Ureter (tissue), 1 donor: ENCODE data around the gene GUCA1A. TPM values are rescaled to one million over a fixed set of nuclear protein-coding genes. Genes with fewer than 3 reads are reported as not detected.
"Not testable (repeated sequence)": the region's sequence is repeated elsewhere in the genome, so short reads cannot be mapped to it uniquely, and the experiment has no call there.

Source experiments
- DNase-seq: peaks from one replicate; pipeline ENCODE4 v3.0.0-alpha.2; 2020; ENCODE audit warnings: low spot score
- total RNA-seq: library from RNA; stranded (reverse); gene quantifications from one replicate; pipeline ENCODE4 v1.2.4, GENCODE V29; 2023
- donor health status: DM: yes; HTN: yes; CAD: no.

The GUCA1A gene
- total RNA-seq, 1 donor from 2014 or later: not detected

DNA sequence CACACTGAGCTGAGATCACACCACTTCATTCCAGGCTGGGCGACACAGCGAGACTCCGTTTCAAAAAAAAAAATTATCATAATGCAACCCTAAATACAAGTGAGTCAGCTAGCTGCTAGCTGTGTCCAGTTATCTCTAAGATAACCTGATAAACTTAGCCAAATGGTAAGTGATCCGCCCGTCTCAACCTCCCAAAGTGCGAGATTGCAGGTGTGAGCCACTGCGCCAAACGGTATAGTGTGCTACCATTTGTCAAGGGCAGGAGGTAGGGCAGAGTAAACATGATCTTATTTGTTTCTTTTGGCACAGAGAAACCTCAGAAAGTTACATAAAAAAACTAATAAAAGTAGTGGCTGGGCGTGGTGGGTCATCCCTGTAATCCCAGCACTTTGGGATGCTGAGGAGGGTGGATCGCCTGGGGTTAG lies 26.0 kb upstream of the GUCA1A start:
- DNase-seq: no peak

DNA sequence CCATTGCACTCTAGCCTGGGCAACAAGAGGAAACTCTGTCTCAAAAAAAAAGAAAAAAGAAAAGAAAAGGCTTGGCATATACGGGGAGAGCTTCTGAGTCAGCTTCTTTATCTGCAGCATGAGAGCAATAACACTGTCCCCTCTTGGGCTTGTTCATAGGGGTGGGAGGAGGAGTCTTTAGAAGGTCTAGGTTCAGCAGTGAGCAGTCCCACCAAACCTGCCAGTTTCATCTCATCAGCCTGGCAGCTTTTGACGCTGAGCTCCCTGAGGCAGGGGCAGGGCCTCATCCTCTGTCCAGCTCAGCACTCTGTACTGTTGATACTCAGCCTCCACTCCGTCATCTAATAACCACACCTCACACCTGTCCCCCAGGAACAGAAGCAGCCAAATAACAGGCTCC lies 25.1 kb upstream of the GUCA1A start:
- no peak for DNase-seq

DNA sequence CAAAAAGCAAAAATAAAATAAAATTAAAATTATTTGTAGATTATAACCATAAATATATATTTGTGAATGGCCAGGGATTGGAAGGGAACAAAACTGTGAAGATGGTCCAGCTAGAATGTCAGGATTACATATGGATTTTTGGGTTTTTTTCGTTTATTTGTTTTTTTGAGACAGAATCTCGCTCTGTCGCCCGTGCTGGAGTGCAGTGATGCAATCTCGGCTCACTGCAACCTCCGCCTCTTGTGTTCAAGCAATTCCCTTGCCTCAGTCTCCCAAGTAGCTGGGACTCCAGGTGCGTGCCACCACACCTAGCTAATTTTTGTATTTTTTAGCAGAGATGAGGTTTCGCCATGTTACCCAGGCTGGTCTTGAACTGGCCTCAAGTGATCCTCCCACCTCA lies 22.9 kb upstream of the GUCA1A start:
- DNase-seq: no peak

DNA sequence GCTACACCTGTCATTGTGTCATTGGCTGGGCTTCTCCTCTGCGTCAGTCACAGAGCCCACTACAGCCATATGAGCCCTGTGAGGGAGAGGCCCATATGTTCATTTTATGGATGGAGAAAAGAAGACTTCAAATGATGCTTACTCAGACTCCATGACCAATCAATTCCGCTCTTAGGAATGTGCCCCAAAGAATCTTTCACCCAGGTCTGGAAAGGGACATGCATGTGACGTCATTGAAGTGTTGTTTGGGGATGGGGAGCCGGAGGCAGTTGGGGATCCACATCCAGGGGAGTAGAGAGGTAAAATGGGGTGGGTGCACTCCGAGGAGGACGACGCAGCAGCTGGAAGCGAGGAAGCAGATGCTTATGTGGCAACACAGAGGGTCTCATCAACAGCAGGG lies 21.1 kb upstream of the GUCA1A start:
- no peak for DNase-seq

DNA sequence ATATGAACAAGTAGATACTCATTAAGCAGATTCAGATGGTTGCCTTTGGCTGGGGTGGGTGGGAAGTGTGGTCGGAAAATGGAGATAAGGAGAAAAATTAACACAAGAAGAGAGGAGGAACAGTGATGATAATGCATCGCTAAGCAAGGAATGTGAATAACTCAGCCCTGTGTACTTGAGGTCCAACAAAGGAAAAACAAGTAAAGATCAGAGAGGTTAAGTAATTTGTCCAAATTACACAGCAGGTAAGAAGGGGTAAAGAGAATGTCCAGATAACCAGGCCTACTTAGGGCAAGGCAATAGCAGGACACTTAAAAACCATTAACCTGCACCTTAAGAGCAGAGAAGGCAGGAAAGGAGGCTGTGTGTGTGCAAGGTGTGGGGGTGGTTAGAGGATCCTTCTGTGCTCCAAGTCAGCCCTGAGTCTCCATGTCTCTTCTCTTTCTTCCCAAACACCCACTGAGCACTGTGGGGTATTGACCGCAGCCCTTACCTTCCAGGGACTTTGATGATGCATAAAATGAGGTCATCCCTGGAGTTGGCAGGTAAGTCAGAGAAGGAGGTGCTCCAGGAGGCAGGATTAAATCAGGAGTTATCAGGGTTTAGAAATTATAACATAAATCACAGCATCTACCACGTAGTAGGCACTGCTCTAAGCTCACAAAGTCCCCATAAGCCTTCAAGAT lies 20.5 kb upstream of the GUCA1A start:
- DNase-seq: not testable (repeated sequence)

DNA sequence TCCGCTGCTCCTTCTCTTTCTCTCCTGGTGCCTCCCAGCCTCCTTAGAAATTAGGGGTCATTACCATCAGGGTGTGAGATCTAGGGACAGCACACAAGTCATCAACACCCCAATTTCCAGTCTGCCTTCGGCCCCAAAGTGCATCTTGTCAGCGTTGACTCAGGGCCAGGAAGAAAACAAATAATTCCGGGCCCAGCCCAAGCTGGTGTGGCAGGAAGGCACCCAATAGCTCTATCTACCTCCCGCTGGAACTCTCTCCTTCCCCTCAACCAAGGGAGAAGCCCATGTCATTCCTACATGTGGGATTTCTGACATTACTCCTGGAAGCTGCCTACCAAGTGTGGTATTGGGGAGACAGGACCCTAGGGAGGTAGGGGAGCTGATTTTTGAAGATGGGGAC lies 19.2 kb upstream of the GUCA1A start:
- no peak for DNase-seq

DNA sequence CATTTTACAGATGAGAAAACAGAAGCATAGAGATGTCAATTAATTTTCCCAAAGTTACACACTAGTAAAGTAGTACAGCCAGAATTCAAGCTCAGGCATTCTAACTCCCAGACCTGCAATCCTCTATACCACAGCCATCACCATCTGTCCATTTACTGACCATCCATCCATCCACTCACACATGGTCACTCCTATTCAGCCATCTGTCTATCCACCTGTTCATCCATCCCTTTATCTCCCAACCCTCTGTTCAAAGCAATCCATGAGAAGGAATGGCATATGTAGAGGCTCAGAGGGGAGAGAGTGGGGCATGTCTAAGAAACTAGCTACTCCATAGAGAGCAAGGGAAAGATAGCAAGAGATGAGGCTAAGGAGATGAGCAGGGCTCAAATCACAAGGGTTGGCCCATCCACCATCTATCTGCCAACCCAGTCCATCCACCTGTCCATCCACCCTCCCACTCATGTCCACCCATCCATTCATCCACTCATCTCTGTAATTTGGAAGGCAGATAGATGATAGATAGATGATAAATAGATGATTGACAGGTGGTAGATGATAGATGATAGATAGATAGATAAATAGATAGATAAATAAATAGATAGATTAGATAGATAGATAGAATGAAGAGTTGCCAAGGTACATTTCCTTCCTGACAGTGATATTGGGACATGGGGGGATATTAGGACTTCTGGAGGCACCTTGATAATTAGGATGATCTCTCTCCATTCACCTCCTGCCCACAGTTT lies 18.5 kb upstream of the GUCA1A start:
- no peak for DNase-seq

DNA sequence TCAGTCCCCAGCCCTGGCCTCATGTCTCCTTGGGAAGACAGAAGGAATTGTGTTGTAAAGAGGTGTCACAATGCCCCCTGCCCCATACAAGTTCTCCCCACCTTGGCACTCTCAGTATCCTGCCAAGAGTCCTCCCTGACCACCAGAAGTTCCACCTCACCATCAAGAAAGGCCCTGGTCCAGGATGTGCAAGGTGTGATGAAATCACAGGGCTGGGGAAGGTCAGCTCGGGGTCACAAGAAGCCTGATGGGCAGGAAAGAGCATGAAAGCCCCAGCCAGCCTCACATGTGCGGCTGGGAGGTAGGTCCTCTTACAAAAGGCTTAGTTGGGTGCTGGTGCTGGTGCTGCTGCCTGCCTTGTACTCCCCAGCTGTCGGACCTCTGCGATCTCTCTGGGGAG lies 17.9 kb upstream of the GUCA1A start:
- no peak for DNase-seq

DNA sequence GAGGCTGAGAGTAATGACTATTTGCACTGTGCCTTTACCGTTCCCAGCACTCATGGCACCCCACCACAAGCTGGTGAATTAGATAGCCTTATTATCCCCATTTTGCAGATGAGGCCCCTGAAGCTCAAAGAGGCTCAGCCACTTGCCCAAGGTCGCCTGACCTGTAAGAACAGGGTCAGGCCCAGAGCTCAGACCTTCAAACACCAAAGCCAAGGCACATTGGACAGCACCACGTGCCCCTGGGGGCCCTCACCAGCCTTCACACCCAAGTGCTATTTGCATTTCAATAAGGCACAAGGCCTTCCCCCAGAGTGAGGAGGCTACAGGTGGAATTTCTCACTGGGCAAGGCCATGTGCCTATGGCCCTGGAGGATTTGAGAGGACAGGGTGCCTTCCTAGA lies 16.5 kb upstream of the GUCA1A start:
- no peak for DNase-seq

DNA sequence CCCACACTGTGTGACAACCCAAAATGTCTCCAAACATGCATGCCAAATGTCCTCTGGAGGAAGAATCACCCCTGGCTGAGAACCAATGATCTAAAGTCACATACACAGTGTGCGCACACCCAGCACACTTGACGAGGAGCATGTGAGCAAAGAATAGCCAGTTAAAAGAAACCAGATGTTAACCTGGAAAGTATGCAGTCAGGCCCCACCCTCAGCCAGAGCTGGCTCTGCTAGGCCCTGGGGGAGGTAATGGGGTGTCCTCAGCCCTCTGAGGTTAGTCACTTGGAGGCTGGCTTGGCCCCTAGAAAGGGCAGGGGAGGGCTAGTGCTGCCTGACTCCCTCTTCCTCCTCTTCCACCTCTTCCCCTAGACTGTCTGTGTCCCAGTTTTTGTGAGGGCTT lies 15.2 kb upstream of the GUCA1A start:
- no peak for DNase-seq

DNA sequence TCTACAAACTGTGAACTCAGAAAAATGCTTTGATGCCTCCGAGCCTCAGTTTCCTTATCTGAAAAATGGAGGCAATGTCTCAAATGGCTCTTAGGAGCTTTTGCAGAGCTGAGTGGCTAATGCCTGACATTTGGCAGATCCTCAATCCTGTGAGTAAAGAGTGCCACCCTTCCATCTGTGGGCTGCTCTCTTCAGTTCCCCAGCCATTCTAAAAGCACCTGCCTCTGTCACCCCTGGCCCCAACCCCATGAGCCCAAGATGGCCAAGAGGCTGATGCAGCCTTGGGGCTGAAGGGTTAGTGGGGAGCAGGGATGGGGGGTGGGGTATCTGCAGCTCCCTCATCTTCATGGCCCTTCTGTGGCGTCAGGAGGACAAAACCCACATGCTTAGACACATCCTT lies 14.5 kb upstream of the GUCA1A start:
- no peak for DNase-seq

DNA sequence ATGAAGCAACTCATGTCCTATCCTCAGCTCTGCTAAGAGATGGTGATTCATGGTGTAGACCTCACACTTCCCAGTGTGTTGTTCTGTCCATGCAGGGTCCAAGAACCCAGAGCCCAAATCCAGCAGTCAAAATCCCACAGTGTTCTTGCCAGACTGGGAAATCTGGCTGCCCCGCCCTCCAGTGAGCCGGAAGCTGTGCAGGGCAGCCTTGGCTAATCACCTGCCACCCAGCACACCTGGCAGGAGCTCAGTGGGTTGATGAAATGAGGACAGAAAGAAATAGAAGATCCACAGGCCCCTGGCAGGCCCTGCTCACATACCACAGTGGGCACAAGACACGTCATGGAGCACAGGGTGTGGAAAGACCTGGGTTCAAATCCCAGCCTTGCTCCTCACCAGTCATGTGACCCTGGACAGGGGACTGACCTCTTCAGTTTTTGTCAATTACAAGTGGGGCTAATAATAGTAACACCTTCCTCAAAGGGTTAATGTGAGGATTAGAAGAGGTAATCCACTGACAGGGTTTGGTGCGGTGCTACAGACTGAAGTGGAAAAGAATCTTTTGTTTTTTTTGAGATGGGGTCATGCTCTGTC lies 13.6 kb upstream of the GUCA1A start:
- no peak for DNase-seq

DNA sequence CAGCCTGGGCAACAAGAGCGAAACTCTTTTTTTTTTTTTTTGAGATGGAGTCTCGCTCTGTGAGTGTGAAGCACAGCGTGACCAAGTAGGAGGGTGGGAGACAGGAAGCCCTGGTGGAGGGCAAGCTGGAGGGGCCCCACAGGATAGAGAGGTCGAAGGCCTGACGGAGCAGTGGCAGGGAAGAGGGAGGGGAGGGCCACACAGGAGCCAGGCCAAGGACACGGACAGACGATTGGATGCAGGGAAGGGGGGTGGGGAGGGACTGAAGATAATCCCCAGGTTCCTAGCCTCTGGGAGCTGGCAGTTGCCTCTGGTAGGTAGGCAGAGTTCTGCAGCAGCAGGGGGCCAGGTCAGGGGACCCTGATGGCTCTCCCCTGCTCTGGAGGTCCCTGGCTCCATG lies 10.8 kb upstream of the GUCA1A start:
- DNase-seq: no peak

DNA sequence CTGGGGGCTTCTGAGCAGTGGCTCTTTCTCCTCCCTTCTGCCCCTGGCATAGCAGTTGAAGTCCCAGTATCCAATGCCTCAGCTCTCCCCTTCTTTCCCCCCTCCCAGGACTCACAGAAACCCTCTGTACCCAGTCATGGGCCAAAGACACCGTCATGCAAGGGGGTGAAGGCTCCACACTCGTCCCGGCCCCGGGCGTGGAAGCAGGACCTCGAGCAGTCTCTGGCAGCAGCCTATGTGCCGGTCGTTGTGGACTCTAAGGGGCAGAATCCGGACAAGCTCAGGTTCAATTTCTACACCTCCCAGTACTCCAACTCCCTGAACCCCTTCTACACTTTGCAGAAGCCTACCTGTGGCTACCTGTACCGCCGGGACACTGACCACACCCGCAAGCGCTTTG lies 10.4 kb upstream of the GUCA1A start:
- DNase-seq: no peak

DNA sequence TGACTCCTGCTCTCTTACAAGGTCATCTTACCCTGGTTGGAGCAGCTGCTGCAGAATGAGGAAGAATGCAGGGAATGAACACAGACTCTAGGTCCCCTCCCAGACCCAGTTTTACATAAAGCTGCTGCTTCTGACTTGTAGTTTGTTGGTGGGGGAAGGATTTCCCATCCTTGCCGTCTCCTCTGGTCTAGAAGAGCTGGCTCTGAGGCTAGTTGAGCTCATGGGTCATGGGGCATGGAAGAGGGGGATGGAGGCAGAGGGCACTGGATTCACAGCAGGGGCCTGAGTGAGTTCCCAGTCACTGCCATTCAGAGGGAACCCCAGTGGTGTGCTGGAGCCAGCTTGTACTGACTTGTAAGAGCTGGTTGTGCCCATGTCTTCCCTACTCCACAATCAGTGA lies 9.2 kb upstream of the GUCA1A start:
- no peak for DNase-seq

DNA sequence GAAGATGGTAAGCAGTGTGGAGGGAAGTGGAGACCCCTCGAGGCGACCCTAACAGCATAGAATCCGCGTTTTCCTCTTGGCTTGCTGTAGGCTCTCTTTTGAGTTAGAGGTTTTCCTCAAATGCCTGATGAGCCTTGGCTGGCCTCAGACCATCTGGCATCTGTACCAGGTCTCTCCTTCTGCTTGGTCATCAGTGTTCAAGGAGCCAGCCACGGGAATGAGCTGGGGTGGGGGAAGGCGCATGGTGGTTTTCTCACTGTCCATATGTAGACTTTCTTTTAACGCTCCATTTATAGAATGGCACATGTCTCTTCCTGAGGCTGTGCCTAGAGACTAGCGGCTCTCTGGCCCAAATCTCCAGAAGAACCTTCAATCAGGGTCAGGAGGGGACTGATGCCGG lies 8.1 kb upstream of the GUCA1A start:
- DNase-seq: no peak

DNA sequence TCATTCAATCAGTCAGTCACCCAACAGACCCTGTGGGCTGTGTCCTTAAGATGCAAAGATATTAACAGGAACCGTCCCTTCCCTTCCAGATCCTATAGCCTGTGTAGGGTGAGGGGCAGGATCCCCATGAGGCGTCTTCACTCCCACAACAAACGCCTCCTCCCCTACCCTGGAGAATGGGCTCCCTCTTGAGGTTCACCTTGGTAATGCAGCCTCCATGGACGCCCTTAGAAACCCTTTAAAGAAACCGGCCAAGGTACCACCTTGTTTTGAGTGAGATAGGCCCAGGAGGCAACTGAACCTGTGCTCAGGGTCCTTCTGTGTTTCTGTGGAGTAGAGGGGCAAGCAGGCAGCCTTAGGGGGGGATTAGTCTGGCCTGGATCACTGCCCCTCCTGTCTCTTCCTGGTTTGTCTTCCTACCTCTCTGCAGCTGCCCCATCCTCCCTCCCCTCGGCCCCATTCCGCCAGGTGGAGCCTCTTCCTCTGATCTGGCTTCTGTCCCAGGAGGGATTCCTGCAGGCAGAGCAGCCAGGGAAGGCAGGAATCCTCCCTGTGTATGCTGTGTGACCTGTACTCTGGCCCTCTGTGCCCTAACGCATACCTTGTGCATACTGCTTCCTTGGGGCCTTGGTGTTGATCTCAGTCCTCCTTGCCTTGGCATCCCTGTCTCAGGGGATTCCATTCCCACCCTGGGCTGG lies 6.6 kb upstream of the GUCA1A start:
- peak; percentile 77 for DNase-seq

DNA sequence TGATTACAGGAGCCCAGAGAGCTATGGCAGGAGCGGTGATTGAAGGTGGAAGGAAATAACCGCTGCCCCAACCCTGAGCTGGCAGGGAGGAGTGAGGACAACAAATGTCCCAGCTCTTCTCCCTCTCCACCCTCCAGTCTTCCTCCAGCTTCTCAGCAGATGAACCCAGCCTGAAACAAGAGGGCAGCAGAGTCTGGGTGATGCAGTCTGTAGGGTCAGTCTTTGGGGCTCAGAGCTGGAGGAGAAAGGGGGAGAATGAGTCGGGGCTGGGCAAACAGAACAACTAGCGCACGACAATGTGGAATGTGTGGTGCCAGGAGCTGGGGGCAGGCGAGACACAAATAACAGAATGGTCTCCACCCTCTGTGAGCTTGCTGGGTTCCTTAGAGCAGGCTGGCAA lies 4.5 kb upstream of the GUCA1A start:
- no peak for DNase-seq

DNA sequence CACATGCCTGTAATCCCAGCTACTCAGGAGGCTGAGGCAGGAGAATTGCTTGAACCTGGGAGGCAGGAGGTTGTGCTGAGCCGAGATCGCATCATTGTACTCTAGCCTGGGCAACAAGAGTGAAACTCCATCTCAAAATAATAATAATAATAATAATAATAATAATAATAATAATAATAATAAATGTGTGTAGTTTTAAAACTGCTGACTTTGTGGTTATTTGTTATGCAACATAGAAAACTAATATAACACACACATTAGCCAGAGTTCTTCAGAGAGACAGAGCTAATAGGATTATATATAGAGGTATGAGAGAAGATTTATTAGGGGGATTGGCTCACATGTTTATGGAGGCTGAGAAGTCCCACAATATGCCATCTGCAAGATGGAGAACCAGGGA lies 3.4 kb upstream of the GUCA1A start:
- not testable (repeated sequence) for DNase-seq

DNA sequence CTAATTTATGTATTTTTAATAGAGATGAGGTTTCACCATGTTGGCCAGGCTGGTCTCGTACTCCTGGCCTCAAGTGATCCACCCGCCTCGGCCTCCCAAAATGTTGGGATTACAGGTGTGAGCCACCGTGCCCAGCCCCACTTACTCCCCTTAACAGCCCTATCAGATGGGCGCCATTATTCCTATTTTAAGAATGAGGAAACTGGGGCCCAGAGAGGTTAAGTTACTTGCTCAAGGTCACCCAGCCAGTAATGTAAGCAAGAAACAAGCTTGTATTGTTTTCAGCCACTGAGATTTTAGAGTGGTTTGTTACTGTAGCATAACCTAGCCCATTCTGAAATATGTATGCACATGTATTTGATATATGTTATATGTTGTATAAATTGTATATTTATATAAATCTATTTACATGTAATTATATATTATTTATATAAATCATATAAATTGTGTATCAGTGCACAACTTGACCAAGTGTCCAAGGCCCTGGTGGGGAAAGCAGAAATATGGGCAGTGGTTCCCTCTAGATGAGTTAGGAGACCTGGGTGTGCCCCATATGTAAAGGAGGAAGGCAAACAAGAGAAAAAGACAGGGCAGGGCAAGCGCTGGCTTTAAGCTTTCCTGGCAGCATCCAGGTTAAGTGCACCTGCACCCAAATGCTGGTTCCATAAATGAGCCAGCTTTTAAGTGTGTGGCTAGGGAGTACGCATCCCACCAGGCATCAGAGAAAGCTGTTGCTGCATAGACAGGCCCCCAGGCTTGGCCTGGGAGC lies 1.2 kb upstream of the GUCA1A start:
- DNase-seq: no peak

DNA sequence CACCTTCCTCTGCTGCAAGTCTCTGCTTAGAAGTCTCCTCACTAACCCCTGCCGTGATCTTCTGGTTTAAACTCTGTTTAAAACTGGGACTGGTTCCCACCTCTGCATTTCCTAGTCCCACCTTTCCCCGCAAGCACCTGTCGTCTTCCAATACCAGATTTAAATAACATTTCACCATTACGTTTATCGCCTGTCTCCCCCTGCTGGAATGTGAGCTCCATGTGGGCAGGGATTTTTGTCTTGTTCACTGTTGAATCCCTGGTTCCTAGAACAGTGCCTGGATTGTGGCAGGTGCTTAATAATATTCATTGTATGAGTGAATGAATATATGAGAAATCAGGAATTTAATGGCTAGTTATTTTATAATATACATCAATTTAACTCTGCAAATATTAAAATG lies 2.7 kb downstream of the GUCA1A start:
- no peak for DNase-seq

DNA sequence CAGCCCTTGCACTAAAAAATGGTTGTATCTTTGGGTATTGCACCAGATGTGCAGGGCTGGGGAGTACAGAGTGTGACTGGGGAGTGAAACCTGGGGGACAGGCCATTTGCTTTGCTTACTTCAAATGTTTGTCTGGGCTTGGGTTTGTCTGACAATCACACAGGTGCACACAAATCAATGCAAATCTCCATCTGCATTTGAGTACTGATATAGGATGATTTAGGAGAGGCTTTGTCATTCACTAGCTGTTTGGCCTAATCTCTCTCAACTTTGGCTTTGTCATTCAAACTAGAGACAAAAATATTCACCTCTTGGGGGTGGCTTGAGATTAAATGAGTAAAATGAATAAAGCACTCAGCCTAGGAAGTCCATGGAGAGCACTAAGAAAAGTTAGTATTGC lies 3.8 kb downstream of the GUCA1A start:
- no peak for DNase-seq
